DOHH2 (cell line): ENCODE data around the gene TPBGL.

Source experiments
- H3F3A ChIP-seq: fragments of 200-600 bp; sonication (generic), shearing (Covaris generic); 2 replicates; pipeline ENCODE4 v1.6.0; 2016; ENCODE audit warnings: antibody characterized with exemption, mild to moderate bottlenecking; ENCODE audit not compliant: control insufficient read depth, insufficient read depth
- H3K27ac ChIP-seq: fragments of 200-600 bp; sonication (generic); 2 replicates; pipeline ENCODE4 v1.5.1; 2014; ENCODE audit warnings: low read depth, mild to moderate bottlenecking, low read length, moderate library complexity
- H3K27me3 ChIP-seq: fragments of 200-600 bp; sonication (generic); 2 replicates; pipeline ENCODE4 v1.6.1; 2014; ENCODE audit warnings: mild to moderate bottlenecking, low read length, mixed read lengths; ENCODE audit not compliant: control insufficient read depth
- H3K36me3 ChIP-seq: fragments of 200-600 bp; sonication (generic); 2 replicates; pipeline ENCODE4 v1.6.1; 2014; ENCODE audit warnings: mild to moderate bottlenecking, low read length, moderate library complexity, mixed read lengths; ENCODE audit not compliant: control insufficient read depth
- H3K4me1 ChIP-seq: fragments of 200-600 bp; sonication (generic); 2 replicates; pipeline ENCODE4 v1.6.1; 2014; ENCODE audit warnings: mild to moderate bottlenecking, low read length, mixed read lengths; ENCODE audit not compliant: control insufficient read depth
- H3K4me2 ChIP-seq: fragments of 200-600 bp; sonication (generic); 2 replicates; pipeline ENCODE4 v1.6.0; 2014; ENCODE audit warnings: mild to moderate bottlenecking, low read length, moderate library complexity
- H3K4me3 ChIP-seq: fragments of 200-600 bp; sonication (generic); 2 replicates; pipeline ENCODE4 v1.5.1; 2014; ENCODE audit warnings: mild to moderate bottlenecking, low read length, mixed read lengths
- H3K79me2 ChIP-seq: fragments of 200-600 bp; sonication (generic); 2 replicates; pipeline ENCODE4 v1.6.1; 2014; ENCODE audit warnings: mild to moderate bottlenecking, low read length, mixed read lengths; ENCODE audit not compliant: control insufficient read depth
- H3K9me2 ChIP-seq: fragments of 200-600 bp; sonication (generic); replicated peaks from 2 replicates; pipeline ENCODE4 v1.6.1; 2014; ENCODE audit warnings: mild to moderate bottlenecking, low read length, mixed read lengths; ENCODE audit not compliant: control insufficient read depth
- H3K9me3 ChIP-seq: fragments of 200-600 bp; sonication (generic); 2 replicates; pipeline ENCODE4 v1.6.1; 2014; ENCODE audit warnings: antibody characterized with exemption, low read length, mixed read lengths; ENCODE audit not compliant: control insufficient read depth, insufficient read depth
- H4K20me1 ChIP-seq: fragments of 200-600 bp; sonication (generic); 2 replicates; pipeline ENCODE4 v1.6.0; 2014; ENCODE audit warnings: low read depth, mild to moderate bottlenecking, antibody characterized with exemption, low read length, moderate library complexity; ENCODE audit not compliant: control insufficient read depth, insufficient read depth
- EZH2phosphoT487 ChIP-seq: fragments of 200-600 bp; sonication (generic); IDR thresholded peaks from 2 replicates; pipeline ENCODE4 v1.6.1; 2017; ENCODE audit warnings: borderline replicate concordance, mild to moderate bottlenecking, antibody characterized with exemption, low read length, moderate library complexity, mixed read lengths
- TF ChIP-seq, protein P1 (sequence below): fragments of 200-600 bp; sonication (generic); IDR thresholded peaks from one replicate; pipeline ENCODE4 v1.5.1; 2014; ENCODE audit warnings: antibody characterized with exemption, mild to moderate bottlenecking, low read depth, low read length; ENCODE audit not compliant: poor library complexity, severe bottlenecking

Gene TPBGL

DNA sequence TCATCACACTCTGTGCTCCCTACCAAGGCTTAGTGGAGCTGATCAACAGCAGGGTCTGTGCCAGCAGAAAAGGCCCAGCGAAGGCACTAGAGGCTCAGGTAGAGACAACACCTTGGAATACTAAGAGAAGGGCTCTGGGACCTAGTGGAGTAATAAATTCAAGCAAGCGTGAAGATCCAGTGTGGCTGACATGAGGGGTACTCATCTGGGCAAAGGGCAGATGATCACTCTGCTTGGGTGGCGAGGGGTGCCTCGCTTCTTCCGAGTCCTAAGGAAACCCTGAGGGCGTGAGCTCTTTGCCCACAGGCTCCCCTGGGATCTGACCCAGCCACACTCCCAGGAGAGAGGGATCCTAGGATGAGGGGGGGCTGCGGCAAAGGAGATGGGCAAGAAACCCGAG lies 3.5 kb upstream of the TPBGL start:
- Histone ChIP-seq H3F3A (no peaks in the 10 kb centered on the region), H3K9me3 (no peaks in the 10 kb centered on the region), H3K27ac (no peak overlapping the region), H3K9me2 (no peaks in the 10 kb centered on the region), H3K4me1 (no peaks in the 10 kb centered on the region), H3K79me2 (no peaks in the 10 kb centered on the region), H4K20me1 (no peaks in the 10 kb centered on the region), H3K4me3 (no peak overlapping the region), H3K4me2 (no peak overlapping the region), H3K36me3 (no peaks in the 10 kb centered on the region), H3K27me3 (no peaks in the 10 kb centered on the region)
- no peak for TF ChIP-seq EZH2phosphoT487
- TF ChIP-seq, protein P1, sequence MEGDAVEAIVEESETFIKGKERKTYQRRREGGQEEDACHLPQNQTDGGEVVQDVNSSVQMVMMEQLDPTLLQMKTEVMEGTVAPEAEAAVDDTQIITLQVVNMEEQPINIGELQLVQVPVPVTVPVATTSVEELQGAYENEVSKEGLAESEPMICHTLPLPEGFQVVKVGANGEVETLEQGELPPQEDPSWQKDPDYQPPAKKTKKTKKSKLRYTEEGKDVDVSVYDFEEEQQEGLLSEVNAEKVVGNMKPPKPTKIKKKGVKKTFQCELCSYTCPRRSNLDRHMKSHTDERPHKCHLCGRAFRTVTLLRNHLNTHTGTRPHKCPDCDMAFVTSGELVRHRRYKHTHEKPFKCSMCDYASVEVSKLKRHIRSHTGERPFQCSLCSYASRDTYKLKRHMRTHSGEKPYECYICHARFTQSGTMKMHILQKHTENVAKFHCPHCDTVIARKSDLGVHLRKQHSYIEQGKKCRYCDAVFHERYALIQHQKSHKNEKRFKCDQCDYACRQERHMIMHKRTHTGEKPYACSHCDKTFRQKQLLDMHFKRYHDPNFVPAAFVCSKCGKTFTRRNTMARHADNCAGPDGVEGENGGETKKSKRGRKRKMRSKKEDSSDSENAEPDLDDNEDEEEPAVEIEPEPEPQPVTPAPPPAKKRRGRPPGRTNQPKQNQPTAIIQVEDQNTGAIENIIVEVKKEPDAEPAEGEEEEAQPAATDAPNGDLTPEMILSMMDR: no peak

DNA sequence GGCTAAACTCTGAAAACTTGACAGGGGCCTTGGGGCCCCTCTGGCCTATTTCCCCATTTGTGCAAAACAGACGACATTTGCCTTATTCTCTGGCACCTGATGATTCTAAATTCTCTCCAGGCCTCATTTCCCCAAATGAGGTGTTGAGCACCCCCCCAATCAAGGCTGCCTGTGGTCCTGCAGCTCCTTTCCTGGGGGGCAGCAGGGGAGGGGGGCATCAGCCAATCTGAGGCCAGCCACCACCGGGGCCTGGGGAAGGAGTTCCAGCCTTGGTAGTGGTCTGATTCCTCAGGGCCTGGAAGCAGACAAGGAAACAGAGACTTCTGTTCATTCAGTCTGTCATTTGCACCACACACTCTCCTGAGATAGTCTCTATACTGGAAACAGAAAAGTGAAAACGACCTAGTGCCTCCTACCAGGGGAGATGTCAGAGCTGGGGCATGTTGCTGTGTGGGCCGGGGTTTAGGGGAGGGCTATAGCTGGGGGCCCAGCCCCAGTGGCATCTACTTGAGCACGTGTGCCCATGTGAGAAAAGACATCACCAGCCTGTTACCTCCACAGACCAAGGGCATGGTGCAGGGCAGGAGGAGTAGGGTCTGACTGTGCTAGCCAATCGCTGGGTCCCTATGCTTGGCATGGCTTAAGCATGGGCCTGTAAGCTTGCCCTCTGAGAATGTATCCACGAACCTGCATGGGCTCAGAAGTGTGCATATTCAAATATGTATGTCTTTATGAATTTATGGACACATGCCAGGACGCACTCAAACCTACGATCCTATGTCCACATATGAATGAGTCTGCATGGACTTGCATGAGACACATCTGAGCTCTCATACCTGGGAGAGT lies 1.8 kb upstream of the TPBGL start:
- H3K4me1 ChIP-seq: no peaks in the 10 kb centered on the region
- TF ChIP-seq, protein P1: no peak
- no peak for TF ChIP-seq EZH2phosphoT487
- no peaks in the 10 kb centered on the region for H4K20me1 ChIP-seq
- no peaks in the 10 kb centered on the region for H3K27me3 ChIP-seq
- no peak overlapping the region for H3K4me2 ChIP-seq
- H3K27ac ChIP-seq: no peak overlapping the region
- H3K4me3 ChIP-seq: no peak overlapping the region
- H3K79me2 ChIP-seq: no peaks in the 10 kb centered on the region
- H3K9me2 ChIP-seq: no peaks in the 10 kb centered on the region
- no peaks in the 10 kb centered on the region for H3K36me3 ChIP-seq
- no peaks in the 10 kb centered on the region for H3K9me3 ChIP-seq
- H3F3A ChIP-seq: no peaks in the 10 kb centered on the region

DNA sequence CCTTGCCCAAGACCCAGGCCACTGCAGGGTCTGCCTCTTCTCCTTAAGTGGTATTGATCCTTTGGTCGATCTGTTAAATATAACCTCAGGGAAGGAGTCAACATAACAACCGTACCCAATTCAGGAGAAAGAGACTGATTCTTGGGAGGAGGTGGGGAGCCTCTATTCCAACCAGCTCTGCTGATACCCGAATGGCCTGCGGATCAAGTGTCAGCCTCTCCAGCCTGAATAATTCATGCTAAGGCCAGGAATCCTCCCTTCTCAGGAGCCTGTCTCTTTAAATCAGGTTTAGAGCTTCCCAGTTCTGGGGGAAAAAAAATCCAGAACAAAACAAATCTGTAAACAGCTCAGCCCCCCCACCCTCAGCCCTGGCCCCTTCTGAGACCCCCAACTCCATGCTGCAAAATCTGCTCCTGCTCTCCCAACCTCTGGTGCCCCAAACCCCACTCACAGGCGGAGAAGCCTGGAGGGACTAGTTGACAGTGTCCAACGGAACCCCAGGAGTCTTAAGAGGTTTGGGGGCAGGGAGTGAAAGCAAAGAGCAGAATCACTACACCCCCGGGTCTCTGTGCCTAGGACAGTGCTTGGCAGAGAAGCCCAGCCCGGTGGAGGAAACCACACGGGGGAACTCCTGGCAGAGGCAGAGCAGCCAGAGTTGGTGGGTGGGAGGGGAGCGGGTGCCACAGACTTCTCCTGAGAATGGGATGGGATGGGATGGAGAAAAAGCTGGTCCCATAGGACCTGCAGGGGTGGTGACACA lies 863 bp upstream of the TPBGL start:
- no peaks in the 10 kb centered on the region for H3K9me3 ChIP-seq
- no peak overlapping the region for H3K4me2 ChIP-seq
- no peaks in the 10 kb centered on the region for H3K27me3 ChIP-seq
- no peaks in the 10 kb centered on the region for H3K36me3 ChIP-seq
- TF ChIP-seq EZH2phosphoT487: no peak
- TF ChIP-seq, protein P1: no peak
- H3K9me2 ChIP-seq: no peaks in the 10 kb centered on the region
- H3F3A ChIP-seq: no peaks in the 10 kb centered on the region
- no peak overlapping the region for H3K27ac ChIP-seq
- H3K79me2 ChIP-seq: no peaks in the 10 kb centered on the region
- no peaks in the 10 kb centered on the region for H3K4me1 ChIP-seq
- no peak overlapping the region for H3K4me3 ChIP-seq
- H4K20me1 ChIP-seq: no peaks in the 10 kb centered on the region
